Gastroesophageal sphincter (tissue), 4 donors: ENCODE measurements around the gene CABP7. TPM values are rescaled to one million over a fixed set of nuclear protein-coding genes. Genes with fewer than 3 reads are reported as not detected.

Experiments
- ATAC-seq: fragments of 150-250 bp; one replicate; pipeline ENCODE4 v1.9.1; 2016; ENCODE audit warnings: mild to moderate bottlenecking, moderate library complexity
- H3K27ac ChIP-seq, 4 donors: fragments of 200-600 bp; sonication (generic) in 3 of 4; 1 replicate in 3 of 4; 2 replicates in 1 of 4; pipeline ENCODE4 v1.5.1; 2016 to 2019
- H3K27me3 ChIP-seq: fragments of 200-600 bp; sonication (generic); one replicate; pipeline ENCODE4 v1.5.1; 2019
- H3K36me3 ChIP-seq, 2 donors: fragments of 200-600 bp; sonication (generic); one replicate each; pipeline ENCODE4 v1.5.1; 2019; ENCODE audit warnings: control low read depth in 1 of 2
- H3K4me1 ChIP-seq, 3 donors: fragments of 200-600 bp; sonication (generic); 1 replicate in 2 of 3; 2 replicates in 1 of 3; pipeline ENCODE4 v1.5.1; 2016 to 2019; ENCODE audit warnings: control low read depth in 2 of 3
- H3K4me3 ChIP-seq, 2 donors: fragments of 200-600 bp; sonication (generic); one replicate each; pipeline ENCODE4 v1.5.1; 2019; ENCODE audit warnings: mild to moderate bottlenecking in 1 of 2, moderate library complexity in 1 of 2
- H3K9me3 ChIP-seq, 3 donors: fragments of 200-600 bp; sonication (generic); one replicate each; pipeline ENCODE4 v1.5.1; 2017 to 2019; ENCODE audit warnings: control low read depth in 2 of 3
- CTCF ChIP-seq, 4 experiments: fragments of 200-600 bp in 2 of 4; fragments of 450-650 bp in 2 of 4; sonication (generic) in 1 of 4; IDR thresholded peaks; one replicate each; pipeline ENCODE4 v1.5.1; 2017 to 2019; ENCODE audit warnings: antibody characterized with exemption in 4 of 4, mild to moderate bottlenecking in 2 of 4, moderate library complexity in 2 of 4
- EP300 ChIP-seq: sonication (generic); formaldehyde crosslinking; IDR thresholded peaks from one replicate; pipeline ENCODE4 v1.6.1; 2017; ENCODE audit warnings: antibody characterized with exemption, mild to moderate bottlenecking
- POLR2A ChIP-seq, 2 donors: fragments of 450-650 bp; IDR thresholded peaks; one replicate each; pipeline ENCODE4 v1.6.1; 2017; ENCODE audit warnings: antibody characterized with exemption in 2 of 2, mild to moderate bottlenecking in 2 of 2, moderate library complexity in 1 of 2
- POLR2AphosphoS5 ChIP-seq: sonication (generic); formaldehyde crosslinking; IDR thresholded peaks from one replicate; pipeline ENCODE4 v1.6.1; 2017; ENCODE audit warnings: antibody characterized with exemption
- WGBS, 2 donors: methylation state at CpG; one replicate each; pipeline ENCODE4 v1.1.5; 2018; ENCODE audit warnings: low coverage in 1 of 2; 5-methylcytosine and 5-hydroxymethylcytosine counted together
- total RNA-seq, 4 donors: library from RNA; depleted of rRNA; stranded (reverse); fragments of >200 nt; gene quantifications; one replicate each; pipeline ENCODE4 v1.1.0, GENCODE V29; 2016

Gene CABP7
- total RNA-seq, 4 donors from 2014 or later: 0.27 to 0.62 (median 0.32) TPM; not detected in 1

GRCh38 chr22:29756341-29756740 lies 36.5 kb downstream of the CABP7 start:
- H3K36me3 ChIP-seq: peaks cover 0 to 25% of the 10 kb centered on the region in 2 donors
- H3K4me1 ChIP-seq: peaks cover 0 to 7% (median 0%) of the 10 kb centered on the region in 3 donors
- TF ChIP-seq POLR2A (IDR thresholded peaks at IDR 0.05) (no peak), EP300 (no peak), CTCF (IDR thresholded peaks at IDR 0.05) (no peak)
- no peaks in the 10 kb centered on the region for H3K27me3 ChIP-seq
- no CpG with 5 or more reads among the region's 7 CpGs for WGBS, 2 donors
- no peaks in the 10 kb centered on the region for H3K9me3 ChIP-seq
- no peak overlapping the region for H3K4me3 ChIP-seq
- ATAC-seq: no peak
- H3K27ac ChIP-seq: no peak overlapping the region

- Histone ChIP-seq H3K27ac (no peak overlapping the region), H3K36me3 (peaks cover 0 to 22% of the 10 kb centered on the region in 2 donors), H3K27me3 (no peaks in the 10 kb centered on the region), H3K4me3 (no peak overlapping the region), H3K9me3 (no peaks in the 10 kb centered on the region), H3K4me1 (peaks cover 0 to 7% (median 0%) of the 10 kb centered on the region in 3 donors)
- TF ChIP-seq CTCF (IDR thresholded peaks at IDR 0.05): no peak
- no peak for TF ChIP-seq EP300
- TF ChIP-seq POLR2A (IDR thresholded peaks at IDR 0.05): no peak
- TF ChIP-seq POLR2AphosphoS5: no peak
- WGBS, 2 donors: 89 to 94% methylated on average over 3 of the region's 3 CpGs
- ATAC-seq: no peak
Observed at GRCh38 chr22:29757096-29757495, 37.3 kb downstream of the CABP7 start.

GRCh38 chr22:29758068-29758622 lies 38.3 kb downstream of the CABP7 start:
- H3K4me3 ChIP-seq: no peak overlapping the region
- 63% methylated on average over 5 of the region's 7 CpGs; no CpG with 5 or more reads in 1 of the 2 donors for WGBS, 2 donors
- H3K36me3 ChIP-seq: peaks cover 0 to 13% of the 10 kb centered on the region in 2 donors
- H3K27ac ChIP-seq: no peak overlapping the region
- TF ChIP-seq POLR2AphosphoS5 (no peak), CTCF (IDR thresholded peaks at IDR 0.05) (no peak)
- no peak for ATAC-seq
- no peaks in the 10 kb centered on the region for H3K9me3 ChIP-seq
- peaks cover 0 to 7% (median 0%) of the 10 kb centered on the region in 3 donors for H3K4me1 ChIP-seq
- no peaks in the 10 kb centered on the region for H3K27me3 ChIP-seq

- Histone ChIP-seq H3K27me3 (no peaks in the 10 kb centered on the region), H3K9me3 (no peaks in the 10 kb centered on the region), H3K27ac (no peak overlapping the region), H3K4me1 (peaks cover 0 to 7% (median 0%) of the 10 kb centered on the region in 3 donors), H3K4me3 (no peak overlapping the region), H3K36me3 (peaks cover 0 to 5% of the 10 kb centered on the region in 2 donors)
- no peak for ATAC-seq
- no peak for TF ChIP-seq EP300
- TF ChIP-seq CTCF (IDR thresholded peaks at IDR 0.05): no peak
- no peak for TF ChIP-seq POLR2AphosphoS5
- TF ChIP-seq POLR2A (IDR thresholded peaks at IDR 0.05): no peak
- 46 to 97% methylated on average over 2 to 3 of the region's 5 CpGs for WGBS, 2 donors
Observed at GRCh38 chr22:29758959-29759358, 39.2 kb downstream of the CABP7 start.

- H3K4me3 ChIP-seq: no peak overlapping the region
- H3K9me3 ChIP-seq: no peaks in the 10 kb centered on the region
- 70 to 80% methylated on average over 11 to 13 of the region's 15 CpGs for WGBS, 2 donors
- no peaks in the 10 kb centered on the region for H3K27me3 ChIP-seq
- no peak overlapping the region for H3K27ac ChIP-seq
- no peak for TF ChIP-seq POLR2A (IDR thresholded peaks at IDR 0.05)
- TF ChIP-seq POLR2AphosphoS5: no peak
- H3K4me1 ChIP-seq: peaks cover 0 to 22% (median 5%) of the 10 kb centered on the region in 3 donors
- no peaks in the 10 kb centered on the region for H3K36me3 ChIP-seq
- ATAC-seq: no peak
Observed at GRCh38 chr22:29762263-29762662, 42.5 kb downstream of the CABP7 start.
